H9 (cell line): ENCODE measurements around the gene FAM133A. TPM values are rescaled to one million over a fixed set of nuclear protein-coding genes. Genes with fewer than 3 reads are reported as not detected.

Source experiments
- DNase-seq: peaks from one replicate; pipeline ENCODE4 v3.0.0-alpha.2; 2017
- H2AFZ ChIP-seq: one replicate; pipeline ENCODE4 v1.6.1; 2013; ENCODE audit warnings: mild to moderate bottlenecking, low read length, control low read depth, moderate library complexity
- H2AK5ac ChIP-seq: 2 replicates; pipeline ENCODE4 v1.6.1; 2013; ENCODE audit warnings: low read length, control low read depth, mixed read lengths; ENCODE audit not compliant: insufficient read length
- H2BK120ac ChIP-seq: one replicate; pipeline ENCODE4 v1.6.1; 2013; ENCODE audit warnings: low read depth, mild to moderate bottlenecking, low read length, control low read depth, inconsistent platforms; ENCODE audit not compliant: poor library complexity, severe bottlenecking
- H2BK12ac ChIP-seq: 2 replicates; pipeline ENCODE4 v1.6.1; 2013; ENCODE audit warnings: low read length, control low read depth, mixed read lengths, low read depth; ENCODE audit not compliant: insufficient read length
- H2BK15ac ChIP-seq: 2 replicates; pipeline ENCODE4 v1.6.1; 2013; ENCODE audit warnings: low read depth, low read length, control low read depth
- H2BK20ac ChIP-seq: one replicate; pipeline ENCODE4 v1.6.1; 2013; ENCODE audit warnings: low read depth, mild to moderate bottlenecking, low read length, control low read depth, inconsistent platforms; ENCODE audit not compliant: poor library complexity, severe bottlenecking
- H2BK5ac ChIP-seq: 2 replicates; pipeline ENCODE4 v1.6.1; 2013; ENCODE audit warnings: low read length, control low read depth, mixed read lengths; ENCODE audit not compliant: insufficient read length
- H3K14ac ChIP-seq: 2 replicates; pipeline ENCODE4 v1.6.1; 2013; ENCODE audit warnings: low read length, control low read depth; ENCODE audit not compliant: insufficient read depth
- H3K18ac ChIP-seq: 2 replicates; pipeline ENCODE4 v1.6.1; 2013; ENCODE audit warnings: low read depth, mild to moderate bottlenecking, mixed read lengths, low read length, control low read depth; ENCODE audit not compliant: insufficient read length
- H3K23ac ChIP-seq: 2 replicates; pipeline ENCODE4 v1.6.1; 2013; ENCODE audit warnings: low read length, control low read depth, mixed read lengths, low read depth; ENCODE audit not compliant: insufficient read length
- H3K23me2 ChIP-seq: 2 replicates; pipeline ENCODE4 v1.6.1; 2013; ENCODE audit warnings: low read depth, mild to moderate bottlenecking, mixed read lengths, low read length, control low read depth; ENCODE audit not compliant: insufficient read length, poor library complexity, severe bottlenecking
- H3K27ac ChIP-seq: 2 replicates; pipeline ENCODE4 v1.5.1; 2013; ENCODE audit warnings: low read length, control low read depth, mixed read lengths, low read depth; ENCODE audit not compliant: insufficient read length
- H3K27me3 ChIP-seq: 2 replicates; pipeline ENCODE4 v1.6.1; 2013; ENCODE audit warnings: low read length, control low read depth, inconsistent platforms; ENCODE audit not compliant: insufficient read depth
- H3K4ac ChIP-seq: 2 replicates; pipeline ENCODE4 v1.6.1; 2013; ENCODE audit warnings: low read depth, mild to moderate bottlenecking, control low read depth, inconsistent platforms, low read length, moderate library complexity
- H3K4me1 ChIP-seq: 2 replicates; pipeline ENCODE4 v1.6.1; 2013; ENCODE audit warnings: low read length, control low read depth, inconsistent platforms; ENCODE audit not compliant: insufficient read depth
- H3K4me2 ChIP-seq: 2 replicates; pipeline ENCODE4 v1.6.1; 2013; ENCODE audit warnings: low read length, control low read depth, mixed read lengths; ENCODE audit not compliant: insufficient read length, insufficient read depth
- H3K56ac ChIP-seq: 2 replicates; pipeline ENCODE4 v1.6.1; 2013; ENCODE audit warnings: low read depth, mild to moderate bottlenecking, mixed read lengths, low read length, control low read depth; ENCODE audit not compliant: insufficient read length
- H3K79me1 ChIP-seq: 2 replicates; pipeline ENCODE4 v1.6.1; 2013; ENCODE audit warnings: low read depth, mild to moderate bottlenecking, moderate library complexity, low read length, control low read depth, inconsistent platforms; ENCODE audit not compliant: insufficient read depth, poor library complexity, severe bottlenecking
- H3K79me2 ChIP-seq: 2 replicates; pipeline ENCODE4 v1.6.1; 2013; ENCODE audit warnings: low read length, control low read depth, inconsistent platforms; ENCODE audit not compliant: insufficient read depth
- H3K9ac ChIP-seq: 2 replicates; pipeline ENCODE4 v1.6.1; 2013; ENCODE audit warnings: low read length, control low read depth, mixed read lengths; ENCODE audit not compliant: insufficient read length; ENCODE audit errors: extremely low read depth
- H3K9me3 ChIP-seq: one replicate; pipeline ENCODE4 v1.6.1; 2013; ENCODE audit warnings: low read depth, low read length, inconsistent platforms; ENCODE audit not compliant: control insufficient read depth
- H3T11ph ChIP-seq: one replicate; pipeline ENCODE4 v1.6.1; 2013; ENCODE audit warnings: mild to moderate bottlenecking, low read length, control low read depth, inconsistent platforms
- H4K20me1 ChIP-seq: one replicate; pipeline ENCODE4 v1.6.1; 2013; ENCODE audit not compliant: control insufficient read depth, insufficient read length, insufficient read depth
- H4K5ac ChIP-seq: 2 replicates; pipeline ENCODE4 v1.6.1; 2013; ENCODE audit warnings: low read depth, mild to moderate bottlenecking, mixed read lengths, low read length, control low read depth; ENCODE audit not compliant: insufficient read length
- H4K8ac ChIP-seq: replicated peaks from 2 replicates; pipeline ENCODE4 v1.6.1; 2013; ENCODE audit warnings: low read length, control low read depth, mixed read lengths, low read depth; ENCODE audit not compliant: insufficient read length
- H4K91ac ChIP-seq: 2 replicates; pipeline ENCODE4 v1.6.1; 2013; ENCODE audit warnings: low read depth, mild to moderate bottlenecking, moderate library complexity, mixed read lengths, low read length, control low read depth; ENCODE audit not compliant: insufficient read length
- H3K27ac Mint-ChIP-seq, 3 experiments: 2 replicates in 2 of 3; 3 replicates in 1 of 3; pipeline ENCODE4 v1.8.0; 2020 to 2021; ENCODE audit warnings: mixed read lengths in 3 of 3, mild to moderate bottlenecking in 1 of 3, moderate library complexity in 1 of 3
- H3K27me3 Mint-ChIP-seq: 2 replicates; pipeline ENCODE4 v1.8.0; 2021; ENCODE audit warnings: low read depth, mild to moderate bottlenecking, moderate library complexity, mixed read lengths
- H3K36me3 Mint-ChIP-seq, 3 experiments: 2 replicates in 2 of 3; 3 replicates in 1 of 3; pipeline ENCODE4 v1.8.0; 2020 to 2021; ENCODE audit warnings: low read depth in 3 of 3, mixed read lengths in 3 of 3; ENCODE audit not compliant: insufficient read depth in 1 of 3
- H3K4me1 Mint-ChIP-seq, 2 experiments: 2 replicates each; pipeline ENCODE4 v1.8.0; 2020; ENCODE audit warnings: mixed read lengths in 2 of 2
- H3K4me3 Mint-ChIP-seq, 2 experiments: 2 replicates in 1 of 2; 3 replicates in 1 of 2; pipeline ENCODE4 v1.8.0; 2020 to 2021; ENCODE audit warnings: mild to moderate bottlenecking in 2 of 2, mixed read lengths in 2 of 2, moderate library complexity in 1 of 2
- H3K9me3 Mint-ChIP-seq, 2 experiments: 2 replicates in 1 of 2; 3 replicates in 1 of 2; pipeline ENCODE4 v1.8.0; 2020; ENCODE audit warnings: mild to moderate bottlenecking in 2 of 2, mixed read lengths in 2 of 2, moderate library complexity in 1 of 2
- CTCF ChIP-seq: fragments of 200-600 bp; sonication (generic); conservative IDR thresholded peaks from 3 replicates; pipeline ENCODE4 v1.8.0; 2021; ENCODE audit warnings: antibody characterized with exemption, mild to moderate bottlenecking
- WGBS: extraction: QIAGEN DNeasy Blood & Tissue Kit; methylation state at CpG from one replicate; pipeline ENCODE4 v1.1.7; 2013; ENCODE audit warnings: missing lambda C conversion rate, low lambda C conversion rate, mixed read lengths; ENCODE audit not compliant: insufficient read length; ENCODE audit errors: extremely low coverage; 5-methylcytosine and 5-hydroxymethylcytosine counted together
- total RNA-seq: library from RNA; stranded (reverse); gene quantifications from 2 replicates; pipeline ENCODE4 v1.2.1, GENCODE V29; 2021

FAM133A gene
- total RNA-seq, 1 experiment from 2014 or later: 0.90 TPM

- no peak overlapping the region for H2BK20ac ChIP-seq
- H3T11ph ChIP-seq: no peak overlapping the region
- no peak overlapping the region for H4K91ac ChIP-seq
- no peaks in the 10 kb centered on the region for H3K79me2 ChIP-seq
- WGBS: no CpG with 5 or more reads among the region's 4 CpGs
- H3K27me3 ChIP-seq: no peaks in the 10 kb centered on the region
- no peak overlapping the region for H2BK12ac ChIP-seq
- H3K23me2 ChIP-seq: no peaks in the 10 kb centered on the region
- Mint-ChIP-seq H3K27ac (no peak overlapping the region), H3K4me1 (no peaks in the 10 kb centered on the region), H3K9me3 (no peaks in the 10 kb centered on the region), H3K36me3 (no peaks in the 10 kb centered on the region), H3K27me3 (no peaks in the 10 kb centered on the region), H3K4me3 (no peak overlapping the region)
- H3K27ac ChIP-seq: no peak overlapping the region
- H4K20me1 ChIP-seq: no peaks in the 10 kb centered on the region
- H2AFZ ChIP-seq: no peak overlapping the region
- no peak overlapping the region for H2BK15ac ChIP-seq
- no peak overlapping the region for H3K18ac ChIP-seq
- no peak overlapping the region for H4K5ac ChIP-seq
- H3K23ac ChIP-seq: no peak overlapping the region
- no peak overlapping the region for H2BK120ac ChIP-seq
- H2AK5ac ChIP-seq: no peak overlapping the region
- no peak overlapping the region for H3K9ac ChIP-seq
- H3K56ac ChIP-seq: no peak overlapping the region
- H3K79me1 ChIP-seq: no peaks in the 10 kb centered on the region
- no peak overlapping the region for H3K4ac ChIP-seq
- no peak for DNase-seq
- no peak overlapping the region for H2BK5ac ChIP-seq
- H3K14ac ChIP-seq: no peak overlapping the region
- no peak overlapping the region for H3K4me2 ChIP-seq
- no peaks in the 10 kb centered on the region for H3K9me3 ChIP-seq
- TF ChIP-seq CTCF: no peak
- H3K4me1 ChIP-seq: no peaks in the 10 kb centered on the region
- H4K8ac ChIP-seq: no peak overlapping the region
Observed at GRCh38 chrX:93711076-93711475, 37.1 kb downstream of the FAM133A start.
